GM19238 (cell line): ENCODE results near the gene IL3.

Experiments used
- DNase-seq: peaks from one replicate; pipeline ENCODE4 v3.0.0; 2011; ENCODE audit warnings: low spot score; ENCODE audit not compliant: insufficient read length

Gene IL3

GRCh38 chr5:132072070-132072469 lies 11.6 kb downstream of the IL3 start:
- DNase-seq = no peak

GRCh38 chr5:132072528-132072927 lies 12.1 kb downstream of the IL3 start:
- DNase-seq = no peak

- no peak for DNase-seq
Observed at GRCh38 chr5:132073231-132074013, 13.0 kb downstream of the IL3 start, which contains the start of gene CSF2. TSS of gene CSF2 (plus strand) at chr5:132073789. CDS start at chr5:132073824, 35 bp downstream.

GRCh38 chr5:132074091-132074771 lies 13.8 kb downstream of the IL3 start:
- DNase-seq = no peak

- no peak for DNase-seq
Observed at GRCh38 chr5:132074772-132075718, 14.6 kb downstream of the IL3 start.

- DNase-seq = no peak
Observed at GRCh38 chr5:132075719-132076077, 15.2 kb downstream of the IL3 start.

- DNase-seq = no peak
Observed at GRCh38 chr5:132076202-132076830, 15.9 kb downstream of the IL3 start.

GRCh38 chr5:132076983-132077382 lies 16.5 kb downstream of the IL3 start:
- DNase-seq = no peak

- no peak for DNase-seq
Observed at GRCh38 chr5:132079081-132079480, 18.6 kb downstream of the IL3 start.

GRCh38 chr5:132079619-132080018 lies 19.2 kb downstream of the IL3 start:
- no peak for DNase-seq

- no peak for DNase-seq
Observed at GRCh38 chr5:132080595-132080994, 20.1 kb downstream of the IL3 start.

- no peak for DNase-seq
Observed at GRCh38 chr5:132081458-132081857, 21.0 kb downstream of the IL3 start.

GRCh38 chr5:132082329-132083023 lies 22.0 kb downstream of the IL3 start:
- DNase-seq = no peak

- no peak for DNase-seq
Observed at GRCh38 chr5:132083071-132083678, 22.7 kb downstream of the IL3 start.

- no peak for DNase-seq
Observed at GRCh38 chr5:132085686-132086085, 25.2 kb downstream of the IL3 start.

GRCh38 chr5:132086277-132086794 lies 25.9 kb downstream of the IL3 start:
- no peak for DNase-seq

- DNase-seq = no peak
Observed at GRCh38 chr5:132087176-132087575, 26.7 kb downstream of the IL3 start.

GRCh38 chr5:132087661-132088060 lies 27.2 kb downstream of the IL3 start:
- no peak for DNase-seq

GRCh38 chr5:132089363-132089762 lies 28.9 kb downstream of the IL3 start:
- no peak for DNase-seq

- no peak for DNase-seq
Observed at GRCh38 chr5:132090107-132090506, 29.7 kb downstream of the IL3 start.
